ENCODE data around the gene COL9A3.

Gene COL9A3

DNA sequence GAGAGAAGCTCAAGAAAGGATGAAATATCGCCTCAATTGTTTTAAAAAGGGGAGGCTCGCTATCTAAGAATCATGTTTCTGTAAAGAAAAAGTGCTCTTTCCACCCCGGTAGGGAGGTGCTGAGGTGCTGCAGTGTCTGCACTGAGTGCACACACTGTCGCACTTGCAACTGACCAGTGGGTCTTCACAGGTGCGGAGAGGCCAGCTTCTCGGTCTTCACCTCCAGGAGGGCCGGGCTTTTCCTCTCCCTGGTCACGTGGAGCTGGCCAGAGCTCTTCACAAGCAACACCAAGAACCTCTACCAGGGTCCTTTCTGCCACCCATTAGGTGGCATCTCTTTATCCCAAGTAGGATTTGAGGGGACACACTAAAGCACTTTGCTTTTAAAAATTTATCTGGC lies 72.6 kb downstream of the COL9A3 start:
- TF ChIP-seq, protein P1, sequence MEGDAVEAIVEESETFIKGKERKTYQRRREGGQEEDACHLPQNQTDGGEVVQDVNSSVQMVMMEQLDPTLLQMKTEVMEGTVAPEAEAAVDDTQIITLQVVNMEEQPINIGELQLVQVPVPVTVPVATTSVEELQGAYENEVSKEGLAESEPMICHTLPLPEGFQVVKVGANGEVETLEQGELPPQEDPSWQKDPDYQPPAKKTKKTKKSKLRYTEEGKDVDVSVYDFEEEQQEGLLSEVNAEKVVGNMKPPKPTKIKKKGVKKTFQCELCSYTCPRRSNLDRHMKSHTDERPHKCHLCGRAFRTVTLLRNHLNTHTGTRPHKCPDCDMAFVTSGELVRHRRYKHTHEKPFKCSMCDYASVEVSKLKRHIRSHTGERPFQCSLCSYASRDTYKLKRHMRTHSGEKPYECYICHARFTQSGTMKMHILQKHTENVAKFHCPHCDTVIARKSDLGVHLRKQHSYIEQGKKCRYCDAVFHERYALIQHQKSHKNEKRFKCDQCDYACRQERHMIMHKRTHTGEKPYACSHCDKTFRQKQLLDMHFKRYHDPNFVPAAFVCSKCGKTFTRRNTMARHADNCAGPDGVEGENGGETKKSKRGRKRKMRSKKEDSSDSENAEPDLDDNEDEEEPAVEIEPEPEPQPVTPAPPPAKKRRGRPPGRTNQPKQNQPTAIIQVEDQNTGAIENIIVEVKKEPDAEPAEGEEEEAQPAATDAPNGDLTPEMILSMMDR (IDR thresholded peaks at IDR 0.05) = no peak

DNA sequence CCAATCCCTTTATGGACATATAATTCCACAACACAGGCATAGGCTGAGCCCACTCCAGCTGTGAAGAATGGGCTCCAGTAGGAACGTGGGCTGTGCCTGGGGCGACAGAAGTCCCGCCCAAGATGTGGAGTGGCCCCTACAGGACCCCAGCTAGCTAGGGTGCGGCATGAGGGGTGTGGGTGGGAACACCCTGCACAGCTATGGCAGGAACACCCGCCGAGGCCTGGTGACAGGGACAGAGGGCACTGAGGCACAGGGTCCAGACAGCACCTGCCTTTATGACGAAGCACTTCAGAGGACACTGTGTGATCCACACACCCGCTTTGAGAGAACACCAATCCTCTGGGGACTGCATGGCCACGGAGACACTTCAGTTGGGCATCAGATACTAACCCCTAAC lies 73.0 kb downstream of the COL9A3 start:
- TF ChIP-seq, protein P1 (IDR thresholded peaks at IDR 0.05) = no peak

DNA sequence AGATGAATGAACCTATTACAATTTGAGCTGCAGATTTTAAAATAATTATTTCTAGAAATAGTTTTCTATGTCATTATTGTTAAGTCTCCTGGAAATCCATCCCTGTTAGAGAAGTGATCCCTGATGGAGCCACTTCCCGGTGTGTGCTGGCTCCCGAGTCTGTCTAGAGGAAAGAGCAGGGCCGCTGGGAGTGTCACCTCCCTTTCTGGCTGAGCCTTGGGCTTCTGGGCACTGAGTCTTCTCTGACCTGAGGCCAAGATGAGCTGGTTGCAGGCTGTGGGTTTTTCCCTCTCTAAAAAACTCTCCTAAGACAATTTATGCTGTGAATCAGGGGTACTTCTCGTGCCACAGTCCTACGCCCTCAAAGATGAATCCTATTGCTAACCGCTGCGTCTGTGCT lies 73.6 kb downstream of the COL9A3 start:
- TF ChIP-seq, protein P1 (IDR thresholded peaks at IDR 0.05) = no peak
